HepG2 (cell line): ENCODE results near the gene ETS1. TPM values are rescaled to one million over a fixed set of nuclear protein-coding genes. Genes with fewer than 3 reads are reported as not detected.

Source experiments
- ATAC-seq: fragments of 200-7000 bp; cut with Tn5 transposase; 3 replicates; pipeline ENCODE4 v1.9.1; 2020; ENCODE audit warnings: mild to moderate bottlenecking, moderate library complexity
- BruUV-seq: library from RNA; stranded (reverse); fragments of 400-500 nt; replicated peaks from 2 replicates; lab custom pipeline; 2021; lab: Mats Ljungman, UMichigan
- CTCF ChIA-PET: fragments of 300-600 bp; formaldehyde crosslinking; extraction: SDS; loops from one replicate; lab custom pipeline; 2021; ENCODE audit warnings: low total read pairs, inconsistent platforms, low intra/inter-chr PET ratio; lab: Yijun Ruan, JAX
- POLR2A ChIA-PET: fragments of 350-600 bp; sonication (Branson Sonifier 250); formaldehyde crosslinking; loops from one replicate; lab custom pipeline; 2020; ENCODE audit warnings: antibody characterized with exemption, inconsistent platforms; lab: Yijun Ruan, JAX
- DNase-seq: peaks from one replicate; pipeline ENCODE4 v3.0.0-alpha.2; 2015; ENCODE audit warnings: low spot score
- FAIRE-seq: peaks from 3 replicates; lab custom pipeline; 2011; peaks lifted over from hg19 to GRCh38; lab: Jason Lieb, UNC
- H2AFZ ChIP-seq: one replicate; pipeline ENCODE4 v1.6.1; 2011; ENCODE audit warnings: low read length, inconsistent platforms
- H3K27ac ChIP-seq: fragments of 300-600 bp; 3 replicates; pipeline ENCODE4 v1.8.0; 2011; ENCODE audit warnings: mixed run types, mild to moderate bottlenecking, mixed read lengths, low read length, inconsistent platforms; ENCODE audit not compliant: insufficient read depth; ENCODE audit errors: extremely low read length
- H3K27me3 ChIP-seq, 2 experiments: fragments of 200-600 bp in 1 of 2; 2 replicates in 1 of 2; 3 replicates in 1 of 2; pipeline versions ENCODE4 v1.6.0 to v1.8.0; 2011; ENCODE audit warnings: low read length in 2 of 2, mild to moderate bottlenecking in 2 of 2, moderate library complexity in 2 of 2, inconsistent platforms in 1 of 2; ENCODE audit not compliant: insufficient read depth in 2 of 2, control insufficient read depth in 1 of 2
- H3K36me3 ChIP-seq, 2 experiments: fragments of 200-600 bp in 1 of 2; replicated peaks in 1 of 2; 2 replicates in 1 of 2; 3 replicates in 1 of 2; pipeline versions ENCODE4 v1.5.1 to v1.8.0; 2011; ENCODE audit warnings: low read length in 2 of 2, inconsistent platforms in 1 of 2; ENCODE audit not compliant: insufficient read depth in 2 of 2, control insufficient read depth in 1 of 2
- H3K4me1 ChIP-seq: 2 replicates; pipeline ENCODE4 v1.5.1; 2012; ENCODE audit warnings: low read length, inconsistent platforms; ENCODE audit not compliant: insufficient read depth
- H3K4me2 ChIP-seq: 2 replicates; pipeline ENCODE4 v1.6.0; 2011; ENCODE audit warnings: low read depth, low read length, inconsistent platforms
- H3K4me3 ChIP-seq, 3 experiments: fragments of 200-600 bp in 1 of 3; sonication (generic), shearing (Covaris generic) in 1 of 3; replicated peaks in 1 of 3; 2 replicates each; pipeline ENCODE4 v1.5.1; 2011 to 2016; ENCODE audit warnings: low read length in 3 of 3, inconsistent platforms in 2 of 3, low read depth in 2 of 3, mild to moderate bottlenecking in 2 of 3, control low read depth in 1 of 3, mixed read lengths in 1 of 3; ENCODE audit not compliant: insufficient read depth in 1 of 3
- H3K79me2 ChIP-seq: one replicate; pipeline ENCODE4 v1.6.1; 2011; ENCODE audit warnings: low read length, inconsistent platforms; ENCODE audit not compliant: insufficient read depth
- H3K9ac ChIP-seq: 2 replicates; pipeline ENCODE4 v1.6.0; 2011; ENCODE audit warnings: mild to moderate bottlenecking, low read depth, low read length, inconsistent platforms; ENCODE audit not compliant: insufficient read depth
- H3K9me3 ChIP-seq: 2 replicates; pipeline ENCODE4 v1.5.1; 2012; ENCODE audit warnings: mild to moderate bottlenecking, low read length
- H4K20me1 ChIP-seq: 2 replicates; pipeline ENCODE4 v1.6.0; 2011; ENCODE audit warnings: inconsistent platforms, mild to moderate bottlenecking, low read length, moderate library complexity; ENCODE audit not compliant: insufficient read depth
- BRD4 ChIP-seq: sonication (generic); formaldehyde crosslinking; IDR thresholded peaks from 2 replicates; pipeline ENCODE4 v1.4.0; 2020; ENCODE audit warnings: missing genetic modification reagents
- FLYWCH1 ChIP-seq: sonication (generic); formaldehyde crosslinking; IDR thresholded peaks from 2 replicates; pipeline ENCODE4 v1.8.1; 2023; ENCODE audit warnings: mild to moderate bottlenecking, missing genetic modification reagents
- GABPA ChIP-seq, 2 experiments: IDR thresholded peaks; 2 replicates each; pipeline ENCODE4 v1.6.1; 2011 to 2016; ENCODE audit warnings: low read depth in 2 of 2, low read length in 1 of 2, missing biosample characterization in 1 of 2, missing genetic modification characterization in 1 of 2
- KIAA2018 ChIP-seq: sonication (generic); formaldehyde crosslinking; IDR thresholded peaks from 2 replicates; pipeline ENCODE4 v1.5.0; 2020; ENCODE audit warnings: mild to moderate bottlenecking, missing genetic modification reagents, borderline replicate concordance
- MIXL1 ChIP-seq: IDR thresholded peaks from 2 replicates; pipeline ENCODE4 v1.6.1; 2016
- PTBP1 ChIP-seq: fragments of 200-400 bp; formaldehyde crosslinking; IDR thresholded peaks from 2 replicates; pipeline ENCODE4 v1.6.1; 2018; ENCODE audit warnings: low read length, low read depth; ENCODE audit not compliant: poor library complexity, severe bottlenecking
- RBM22 ChIP-seq: fragments of 200-400 bp; formaldehyde crosslinking; optimal IDR thresholded peaks from 2 replicates; pipeline ENCODE3; 2017; ENCODE audit warnings: mild to moderate bottlenecking, low read length, moderate library complexity
- SMARCE1 ChIP-seq: fragments of 450-650 bp; IDR thresholded peaks from 2 replicates; pipeline ENCODE4 v1.6.1; 2017; ENCODE audit warnings: borderline replicate concordance
- TAF1 ChIP-seq: sonication (generic); formaldehyde crosslinking; IDR thresholded peaks from 2 replicates; pipeline ENCODE4 v1.4.0; 2020; ENCODE audit warnings: missing genetic modification reagents
- TOE1 ChIP-seq: sonication (generic); formaldehyde crosslinking; IDR thresholded peaks from 2 replicates; pipeline ENCODE4 v1.4.0; 2020; ENCODE audit warnings: mild to moderate bottlenecking, missing genetic modification reagents
- U2AF2 ChIP-seq: fragments of 200-400 bp; formaldehyde crosslinking; IDR thresholded peaks from 2 replicates; pipeline ENCODE4 v1.6.1; 2017; ENCODE audit warnings: low read depth, mild to moderate bottlenecking, low read length
- ZKSCAN5 ChIP-seq: sonication (generic); formaldehyde crosslinking; IDR thresholded peaks from 2 replicates; pipeline ENCODE4 v1.5.1; 2020; ENCODE audit warnings: mild to moderate bottlenecking, missing genetic modification reagents
- ZNF512B ChIP-seq: sonication (generic); formaldehyde crosslinking; IDR thresholded peaks from 2 replicates; pipeline ENCODE4 v1.5.1; 2020; ENCODE audit warnings: missing genetic modification reagents, mild to moderate bottlenecking, borderline replicate concordance
- ZNF556 ChIP-seq: sonication (generic); formaldehyde crosslinking; IDR thresholded peaks from 2 replicates; pipeline ENCODE4 v1.4.0; 2020; ENCODE audit warnings: mild to moderate bottlenecking, missing genetic modification reagents, borderline replicate concordance
- ZNF773 ChIP-seq: sonication (generic); formaldehyde crosslinking; IDR thresholded peaks from 2 replicates; pipeline ENCODE4 v1.4.0; 2020; ENCODE audit warnings: missing genetic modification reagents, borderline replicate concordance
- WGBS: methylation state at CpG from one replicate; pipeline ENCODE4 v1.1.6; 2017; ENCODE audit warnings: low lambda C conversion rate; 5-methylcytosine and 5-hydroxymethylcytosine counted together
- in situ Hi-C: cut with HindIII; loops from 2 replicates; pipeline ENCODE4 v1.10.0; 2017; ENCODE audit warnings: low pct_unique_long_range_greater_than_20kb; ENCODE audit not compliant: extremely low pct_ligation_motif_present
- intact Hi-C: fragments of 100-400 bp; cut with micrococcal nuclease; formaldehyde crosslinking; loops from one replicate; pipeline ENCODE4 v1.10.0; 2022; ENCODE audit not compliant: unreplicated experiment
- polyA plus RNA-seq, 8 experiments: library from polyadenylated mRNA; depleted of rRNA in 3 of 8; stranded (reverse) in 7 of 8; unstranded in 1 of 8; fragments of >200 nt; fragmentation: Illumina TruSeq in 4 of 8; extraction: Trizol in 4 of 8; gene quantifications; 2 replicates each; pipeline versions ENCODE4 v1.2.1 to v1.2.3, GENCODE V29; 2011 to 2016; ENCODE audit warnings: low read depth in 4 of 8, missing spikeins in 1 of 8, mixed read lengths in 1 of 8; ENCODE audit not compliant: insufficient read depth in 1 of 8
- total RNA-seq, 5 experiments: library from RNA; depleted of rRNA; stranded (reverse); fragments of >200 nt; fragmentation: Illumina TruSeq; extraction: Trizol; gene quantifications; 2 replicates each; pipeline ENCODE4 v1.2.3, GENCODE V29; 2016; ENCODE audit warnings: low read depth in 1 of 5

The ETS1 gene
- total and polyA plus RNA-seq, 2 of the 13 experiments (the other 11 are each of a cell fraction or from before 2014, with no cell fraction given): 0.18 to 0.34 TPM

- WGBS: 69% methylated on average over 7 of the region's 7 CpGs
- Histone ChIP-seq H4K20me1 (no peaks in the 10 kb centered on the region), H2AFZ (no peak overlapping the region), H3K79me2 (no peaks in the 10 kb centered on the region), H3K4me1 (no peaks in the 10 kb centered on the region), H3K27ac (no peak overlapping the region), H3K9me3 (no peaks in the 10 kb centered on the region), H3K4me3 (no peak overlapping the region), H3K9ac (no peak overlapping the region), H3K36me3 (no peaks in the 10 kb centered on the region), H3K4me2 (no peak overlapping the region), H3K27me3 (no peaks in the 10 kb centered on the region)
- ATAC-seq: no peak
- intact Hi-C loops (no loop called here), in situ Hi-C loops (no loop called here)
- POLR2A ChIA-PET: no interaction called here
- FAIRE-seq: no peak
- CTCF ChIA-PET: no interaction called here
- no TSS peak for BruUV-seq
- no peak for DNase-seq
- no peak for TF ChIP-seq TAF1 (CRISPR knock-in tag)
- TF ChIP-seq FLYWCH1 (CRISPR knock-in tag): no peak
- TF ChIP-seq SMARCE1: no peak
- no peak for TF ChIP-seq U2AF2
- TF ChIP-seq GABPA (IDR thresholded peaks at IDR 0.05; ENCODE audit: low read depth, low read length): no peak
- TF ChIP-seq GABPA (CRISPR knock-in tag; IDR thresholded peaks at IDR 0.05; ENCODE audit: low read depth): no peak
- no peak for TF ChIP-seq TOE1 (CRISPR knock-in tag)
- no peak for TF ChIP-seq KIAA2018 (CRISPR knock-in tag)
- no peak for TF ChIP-seq PTBP1
- TF ChIP-seq BRD4 (CRISPR knock-in tag): no peak
- no peak for TF ChIP-seq ZNF556 (CRISPR knock-in tag)
- TF ChIP-seq ZKSCAN5 (CRISPR knock-in tag): no peak
- TF ChIP-seq ZNF512B (CRISPR knock-in tag): no peak
- no peak for TF ChIP-seq MIXL1 (CRISPR knock-in tag)
- TF ChIP-seq ZNF773: no peak
- TF ChIP-seq RBM22: no peak
Measured at GRCh38 chr11:128476729-128477128, 110.6 kb downstream of the ETS1 start.
